BJ (cell line): ENCODE measurements around the gene IMPDH2. TPM values are rescaled to one million over a fixed set of nuclear protein-coding genes. Genes with fewer than 3 reads are reported as not detected.
"Not testable (repeated sequence)": the region's sequence is repeated elsewhere in the genome, so short reads cannot be mapped to it uniquely, and the experiment has no call there.

Experiments used
- CTCF ChIA-PET: fragments of 350-600 bp; formaldehyde crosslinking; extraction: SDS; loops from one replicate; lab custom pipeline; 2021; ENCODE audit warnings: antibody characterized with exemption, inconsistent platforms; lab: Yijun Ruan, JAX
- POLR2A ChIA-PET: fragments of 300-600 bp; sonication (Branson Sonifier 250); formaldehyde crosslinking; extraction: SDS; loops from one replicate; lab custom pipeline; 2021; ENCODE audit warnings: antibody characterized with exemption; lab: Charles Lee
- DNase-seq: peaks from one replicate; pipeline ENCODE4 v3.0.0-alpha.2; 2011; ENCODE audit warnings: low read depth
- H3K27me3 ChIP-seq: 2 replicates; pipeline ENCODE4 v1.6.0; 2011; ENCODE audit warnings: low read length; ENCODE audit not compliant: control insufficient read depth, insufficient read depth
- H3K36me3 ChIP-seq: 2 replicates; pipeline ENCODE4 v1.5.1; 2011; ENCODE audit warnings: low read length; ENCODE audit not compliant: control insufficient read depth, insufficient read depth
- H3K4me3 ChIP-seq: 2 replicates; pipeline ENCODE4 v1.5.1; 2011; ENCODE audit warnings: low read depth, mild to moderate bottlenecking, control low read depth, low read length
- polyA plus RNA-seq: library from polyadenylated mRNA; depleted of rRNA; stranded (reverse); fragments of >200 nt; gene quantifications from 2 replicates; pipeline ENCODE4 v1.2.3, GENCODE V29; 2011
- TF ChIP-seq, protein P1 (sequence below): IDR thresholded peaks from 2 replicates; pipeline ENCODE4 v1.5.1; 2011; ENCODE audit warnings: low read depth, mild to moderate bottlenecking, control low read depth, inconsistent platforms, low read length, moderate library complexity; ENCODE audit not compliant: insufficient read depth

Gene IMPDH2
- polyA plus RNA-seq, 1 experiment, result 395 TPM

DNA sequence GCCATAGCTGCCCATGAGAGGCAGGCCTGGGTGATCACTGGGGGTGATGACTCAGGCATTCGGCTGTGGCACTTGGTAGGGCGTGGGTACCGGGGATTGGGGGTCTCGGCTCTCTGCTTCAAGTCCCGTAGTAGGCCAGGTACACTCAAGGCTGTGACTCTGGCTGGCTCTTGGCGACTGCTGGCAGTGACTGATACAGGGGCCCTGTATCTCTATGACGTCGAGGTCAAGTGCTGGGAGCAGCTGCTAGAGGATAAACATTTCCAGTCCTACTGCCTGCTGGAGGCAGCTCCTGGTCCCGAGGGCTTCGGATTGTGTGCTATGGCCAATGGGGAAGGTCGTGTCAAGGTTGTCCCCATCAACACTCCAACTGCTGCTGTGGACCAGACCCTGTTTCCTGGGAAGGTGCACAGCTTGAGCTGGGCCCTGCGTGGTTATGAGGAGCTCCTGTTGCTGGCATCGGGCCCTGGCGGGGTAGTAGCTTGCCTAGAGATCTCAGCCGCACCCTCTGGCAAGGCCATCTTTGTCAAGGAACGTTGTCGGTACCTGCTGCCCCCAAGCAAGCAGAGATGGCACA, 16.7 kb downstream of the IMPDH2 start:
- Histone ChIP-seq H3K4me3 (no peak overlapping the region), H3K27me3 (no peaks in the 10 kb centered on the region), H3K36me3 (peaks cover 42% of the 10 kb centered on the region)
- DNase-seq, result no peak
- TF ChIP-seq, protein P1, sequence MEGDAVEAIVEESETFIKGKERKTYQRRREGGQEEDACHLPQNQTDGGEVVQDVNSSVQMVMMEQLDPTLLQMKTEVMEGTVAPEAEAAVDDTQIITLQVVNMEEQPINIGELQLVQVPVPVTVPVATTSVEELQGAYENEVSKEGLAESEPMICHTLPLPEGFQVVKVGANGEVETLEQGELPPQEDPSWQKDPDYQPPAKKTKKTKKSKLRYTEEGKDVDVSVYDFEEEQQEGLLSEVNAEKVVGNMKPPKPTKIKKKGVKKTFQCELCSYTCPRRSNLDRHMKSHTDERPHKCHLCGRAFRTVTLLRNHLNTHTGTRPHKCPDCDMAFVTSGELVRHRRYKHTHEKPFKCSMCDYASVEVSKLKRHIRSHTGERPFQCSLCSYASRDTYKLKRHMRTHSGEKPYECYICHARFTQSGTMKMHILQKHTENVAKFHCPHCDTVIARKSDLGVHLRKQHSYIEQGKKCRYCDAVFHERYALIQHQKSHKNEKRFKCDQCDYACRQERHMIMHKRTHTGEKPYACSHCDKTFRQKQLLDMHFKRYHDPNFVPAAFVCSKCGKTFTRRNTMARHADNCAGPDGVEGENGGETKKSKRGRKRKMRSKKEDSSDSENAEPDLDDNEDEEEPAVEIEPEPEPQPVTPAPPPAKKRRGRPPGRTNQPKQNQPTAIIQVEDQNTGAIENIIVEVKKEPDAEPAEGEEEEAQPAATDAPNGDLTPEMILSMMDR, result no peak
- CTCF ChIA-PET, result interaction anchor here (0.6 to 3.3 kb wide), 4 partner anchors 9 to 262 kb away, joined by 4 to 21 read pairs (median 5); partner anchors contain the start of gene NDUFAF3
- POLR2A ChIA-PET, result no interaction called here

DNA sequence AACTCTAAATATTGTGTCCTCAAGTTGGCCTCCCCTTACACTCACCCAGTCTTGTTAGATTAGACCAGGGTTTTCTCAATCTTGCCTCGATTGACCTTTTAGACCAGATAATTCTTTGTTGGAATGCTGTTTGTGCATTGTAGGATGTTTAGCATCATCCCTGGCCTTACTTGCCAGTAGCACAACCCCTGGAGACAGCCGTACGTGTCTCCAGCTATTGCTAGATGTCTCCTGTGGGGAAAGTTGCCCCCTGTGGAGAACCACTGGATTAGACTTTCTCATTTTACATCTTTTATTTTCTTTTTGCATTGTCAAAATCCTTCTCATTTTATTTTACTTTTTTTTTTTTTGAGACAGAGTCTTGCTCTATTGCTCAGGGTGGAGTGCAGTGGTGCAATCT, 19.8 kb downstream of the IMPDH2 start:
- POLR2A ChIA-PET, result interaction anchor here (1.0 kb wide), 1 partner anchor 12 kb away, joined by 3 read pairs; the partner anchor contains the start of gene NDUFAF3
- peaks cover 26% of the 10 kb centered on the region for H3K36me3 ChIP-seq
- TF ChIP-seq, protein P1, result no peak
- CTCF ChIA-PET, result interaction anchor here (0.6 to 6.2 kb wide), 5 partner anchors 8 to 271 kb away, joined by 3 to 46 read pairs (median 13); partner anchors contain the start of genes DALRD3, NDUFAF3 and P4HTM
- no peak for DNase-seq
- H3K27me3 ChIP-seq, result no peaks in the 10 kb centered on the region
- no peak overlapping the region for H3K4me3 ChIP-seq

DNA sequence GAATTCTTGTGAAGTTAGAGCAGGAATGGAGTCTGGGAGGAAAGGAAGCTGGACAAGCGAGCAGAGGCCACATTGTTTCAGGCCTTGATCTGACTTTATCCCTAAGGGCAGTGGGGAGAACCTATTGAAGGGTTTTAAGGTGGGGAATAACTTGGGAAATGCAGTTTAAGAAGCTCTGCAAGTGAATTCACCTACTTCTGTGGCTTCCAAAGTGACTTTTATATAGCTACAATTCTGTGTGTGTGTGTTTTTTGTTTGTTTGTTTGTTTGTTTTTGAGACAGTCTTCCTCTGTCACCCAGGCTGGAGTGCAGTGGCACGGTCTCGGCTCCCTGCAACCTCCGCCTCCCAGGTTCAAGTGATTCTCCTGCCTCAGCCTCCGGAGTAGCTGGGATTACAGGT, 20.6 kb downstream of the IMPDH2 start:
- H3K36me3 ChIP-seq, result peaks cover 24% of the 10 kb centered on the region
- peak overlapping the region; percentile 96 for H3K4me3 ChIP-seq
- POLR2A ChIA-PET, result interaction anchor here (1.0 kb wide), 1 partner anchor 13 kb away, joined by 3 read pairs; the partner anchor contains the start of gene NDUFAF3
- CTCF ChIA-PET, result interaction anchor here (2.9 to 6.2 kb wide), 3 partner anchors 8 to 19 kb away, joined by 13 to 46 read pairs (median 30); partner anchors contain the start of genes NDUFAF3 and P4HTM
- H3K27me3 ChIP-seq, DNase-seq: not testable (repeated sequence)

DNA sequence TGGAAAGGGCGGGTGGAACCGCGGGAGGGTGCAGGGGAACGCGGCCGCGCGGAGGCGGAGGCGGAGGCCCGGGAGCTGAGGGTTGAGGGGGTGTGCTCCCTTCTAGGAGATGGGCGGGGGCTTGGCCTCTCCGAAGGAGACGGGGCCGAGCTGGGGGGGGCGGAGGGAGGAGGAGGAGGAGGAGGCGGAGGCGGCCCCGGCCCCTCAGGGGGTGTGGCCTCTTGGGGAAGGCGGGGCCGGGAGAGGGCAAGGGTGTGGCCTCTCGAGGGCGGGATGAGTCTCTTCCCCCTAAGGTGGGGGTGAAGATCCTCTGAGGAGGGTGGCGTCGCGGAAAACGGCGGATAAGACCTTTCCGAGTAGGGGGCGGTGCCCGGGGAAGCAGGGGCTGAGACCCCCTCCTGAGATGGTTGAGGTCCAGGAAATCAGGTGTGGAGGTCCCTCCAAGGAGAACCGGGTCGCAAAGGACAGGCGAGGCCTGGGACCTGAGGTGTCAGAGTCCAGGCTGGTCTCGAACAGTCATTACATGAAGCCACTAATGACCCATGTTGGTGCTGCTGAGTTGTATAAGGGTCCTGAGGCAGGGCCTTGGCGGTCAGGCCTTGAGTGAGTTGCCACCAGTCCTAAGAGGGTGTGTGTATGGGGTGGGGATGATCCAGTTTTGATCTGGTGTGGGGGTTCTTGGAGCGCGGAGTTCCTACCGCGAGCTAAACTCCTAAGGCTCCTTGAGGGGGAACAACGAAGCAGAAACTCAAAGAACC, 21.2 kb downstream of the IMPDH2 start:
- Histone ChIP-seq H3K36me3 (peaks cover 17% of the 10 kb centered on the region), H3K4me3 (peak overlapping the region; percentile 96), H3K27me3 (no peaks in the 10 kb centered on the region)
- no peak for DNase-seq
- TF ChIP-seq, protein P1, result no peak
- ChIA-PET POLR2A (interaction anchor here (0.6 to 1.5 kb wide), 9 partner anchors 10 to 663 kb away, joined by 3 to 9 read pairs (median 5); partner anchors contain the start of genes DALRD3, IMPDH2, NDUFAF3 and P4HTM), CTCF (interaction anchor here (0.9 to 6.2 kb wide), 6 partner anchors 9 to 89 kb away, joined by 3 to 46 read pairs (median 8); partner anchors contain the start of genes ARIH2, DALRD3, NDUFAF3 and P4HTM)

DNA sequence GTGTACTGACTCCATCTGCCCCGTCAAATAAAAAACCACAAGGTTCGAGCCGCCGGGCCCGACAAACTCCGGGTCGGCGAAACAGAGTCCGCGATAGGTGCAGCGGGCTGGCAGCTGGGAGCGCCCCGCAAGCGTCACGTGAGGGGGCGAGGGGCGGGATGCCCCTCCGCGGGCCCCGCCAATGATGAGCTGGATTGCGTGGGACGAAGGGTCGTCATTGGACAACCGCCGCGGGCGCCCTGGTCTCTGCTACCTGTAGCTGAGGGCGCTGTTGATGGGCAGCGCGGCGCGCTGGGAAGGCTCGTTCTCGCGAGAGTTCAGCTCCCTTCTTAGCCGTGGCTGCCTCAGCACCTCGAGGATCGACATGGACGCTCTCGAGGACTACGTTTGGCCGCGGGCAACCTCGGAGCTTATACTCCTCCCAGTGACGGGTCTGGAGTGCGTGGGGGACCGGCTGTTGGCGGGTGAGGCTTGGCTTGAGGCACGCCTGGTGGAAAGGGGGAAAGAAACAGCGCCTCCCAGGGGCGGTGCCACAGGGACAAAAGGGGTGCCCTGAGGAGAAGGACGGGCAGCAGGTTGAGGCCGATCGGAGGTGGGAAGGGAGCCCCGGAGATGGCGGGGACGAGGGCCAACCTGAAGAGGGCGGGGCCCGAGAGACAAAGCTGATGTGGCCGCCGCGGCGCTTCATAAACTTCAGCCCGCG, 22.0 kb downstream of the IMPDH2 start, which contains the start of gene WDR6:
Gene WDR6 (plus strand): TSS at position 324 of the 703 bp plus-strand sequence. CDS start 41 bp downstream, at position 365.
- DNase-seq, result peak; percentile 84
- Histone ChIP-seq H3K36me3 (peaks cover 10% of the 10 kb centered on the region), H3K27me3 (no peaks in the 10 kb centered on the region), H3K4me3 (peak within 1 kb of the TSS; percentile 96)
- TF ChIP-seq, protein P1, result peak; percentile 50
- ChIA-PET POLR2A (interaction anchor here (0.5 to 1.5 kb wide), 10 partner anchors 13 to 664 kb away, joined by 3 to 19 read pairs (median 7); partner anchors contain the start of genes IMPDH2, NDUFAF3, P4HTM and SLC25A20), CTCF (interaction anchor here (0.7 to 6.2 kb wide), 9 partner anchors 10 to 558 kb away, joined by 3 to 46 read pairs (median 4); partner anchors contain the start of genes ARIH2, DALRD3, NDUFAF3 and P4HTM)
